KMS-11 (cell line): ENCODE data around the gene CELF4.

Experiments used
- H2AFZ ChIP-seq: fragments of 200-600 bp; sonication (generic); 2 replicates; pipeline ENCODE4 v1.6.1; 2016; ENCODE audit warnings: antibody characterized with exemption, mixed run types, low read depth
- H3K27ac ChIP-seq: fragments of 200-600 bp; sonication (generic); 2 replicates; pipeline ENCODE4 v1.6.1; 2016; ENCODE audit warnings: mild to moderate bottlenecking, mixed run types
- H3K27me3 ChIP-seq: fragments of 200-600 bp; sonication (generic); 2 replicates; pipeline ENCODE4 v1.6.1; 2017; ENCODE audit warnings: mild to moderate bottlenecking, low read depth, mixed run types, moderate library complexity; ENCODE audit not compliant: insufficient read depth
- H3K36me3 ChIP-seq: fragments of 200-600 bp; sonication (generic); 2 replicates; pipeline ENCODE4 v1.6.1; 2017; ENCODE audit warnings: mild to moderate bottlenecking, mixed run types; ENCODE audit not compliant: insufficient read depth
- H3K4me1 ChIP-seq: fragments of 200-600 bp; sonication (generic); 2 replicates; pipeline ENCODE4 v1.6.1; 2016; ENCODE audit warnings: mild to moderate bottlenecking, low read depth, mixed run types; ENCODE audit not compliant: poor library complexity, severe bottlenecking
- H3K4me2 ChIP-seq: fragments of 200-600 bp; sonication (generic); 2 replicates; pipeline ENCODE4 v1.7.0; 2016; ENCODE audit warnings: mild to moderate bottlenecking, mixed run types
- H3K4me3 ChIP-seq: fragments of 200-600 bp; sonication (generic); IDR thresholded peaks from 2 replicates; pipeline ENCODE4 v1.6.1; 2017; ENCODE audit warnings: low read depth, low read length, mixed read lengths; ENCODE audit not compliant: insufficient read depth
- H3K79me2 ChIP-seq: fragments of 200-600 bp; sonication (generic); 2 replicates; pipeline ENCODE4 v1.6.1; 2016; ENCODE audit warnings: low read depth, mixed run types; ENCODE audit not compliant: insufficient read depth
- H3K9ac ChIP-seq: fragments of 200-600 bp; sonication (generic); 2 replicates; pipeline ENCODE4 v1.6.1; 2016; ENCODE audit warnings: mild to moderate bottlenecking, mixed run types
- H4K20me1 ChIP-seq: fragments of 200-600 bp; sonication (generic); 2 replicates; pipeline ENCODE4 v1.6.1; 2016; ENCODE audit warnings: mild to moderate bottlenecking, mixed run types; ENCODE audit not compliant: insufficient read depth
- CTCF ChIP-seq: fragments of 200-600 bp; sonication (generic); conservative IDR thresholded peaks from 2 replicates; pipeline ENCODE4 v1.6.1; 2017; ENCODE audit warnings: low read depth, mild to moderate bottlenecking, antibody characterized with exemption, low read length, moderate library complexity, mixed read lengths

Gene CELF4

DNA sequence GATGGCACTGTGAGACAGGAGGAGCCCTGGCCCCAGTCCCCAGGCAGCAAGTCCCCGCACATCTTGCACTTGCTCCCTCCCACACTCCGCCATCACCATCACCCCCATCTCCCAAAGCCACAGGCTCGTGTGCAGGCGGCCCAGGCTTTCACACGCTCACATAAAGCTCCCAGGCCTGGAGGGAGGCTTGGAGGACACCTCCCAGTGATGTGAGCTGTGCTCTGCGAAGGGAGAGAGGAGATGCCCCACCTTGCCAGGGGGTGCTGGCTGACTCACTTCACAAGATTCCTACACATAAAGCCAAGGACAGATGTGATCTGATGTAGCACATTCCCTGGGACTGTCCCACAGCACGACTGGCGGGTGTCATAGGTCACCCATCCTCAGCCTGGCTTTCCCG is 28.9 kb downstream of the CELF4 start:
- Histone ChIP-seq H3K4me1 (no peaks in the 10 kb centered on the region), H4K20me1 (no peaks in the 10 kb centered on the region), H3K9ac (no peak overlapping the region), H3K4me2 (no peak overlapping the region), H3K27me3 (no peaks in the 10 kb centered on the region), H3K4me3 (no peak overlapping the region), H3K27ac (no peak overlapping the region), H3K79me2 (no peaks in the 10 kb centered on the region), H2AFZ (no peak overlapping the region), H3K36me3 (no peaks in the 10 kb centered on the region)
- TF ChIP-seq CTCF: no peak

DNA sequence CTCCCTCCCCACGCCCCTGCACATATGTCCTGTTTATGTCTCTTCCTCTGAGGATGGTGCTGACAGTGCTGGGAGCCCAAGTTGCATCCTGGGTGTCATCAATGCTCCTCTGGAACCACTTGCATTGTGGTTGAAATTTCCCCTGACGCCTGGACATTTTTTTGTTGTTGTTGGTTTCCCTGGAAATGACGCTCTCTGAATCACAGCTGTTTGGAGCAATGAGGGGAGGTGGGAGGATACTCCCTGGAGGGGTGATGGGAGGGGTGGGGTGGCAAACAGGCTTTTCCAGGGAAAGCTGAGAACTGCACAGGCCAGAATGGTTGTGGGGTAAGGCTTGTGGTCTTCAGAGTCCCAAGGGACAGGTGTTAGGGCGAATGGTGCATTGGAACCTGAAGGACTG is 29.6 kb downstream of the CELF4 start:
- no peak overlapping the region for H3K4me3 ChIP-seq
- no peak overlapping the region for H3K4me2 ChIP-seq
- H3K4me1 ChIP-seq: no peaks in the 10 kb centered on the region
- no peak overlapping the region for H2AFZ ChIP-seq
- no peak overlapping the region for H3K27ac ChIP-seq
- no peak overlapping the region for H3K9ac ChIP-seq
- no peaks in the 10 kb centered on the region for H3K27me3 ChIP-seq
- no peak for TF ChIP-seq CTCF
- no peaks in the 10 kb centered on the region for H3K36me3 ChIP-seq
- H4K20me1 ChIP-seq: no peaks in the 10 kb centered on the region
- no peaks in the 10 kb centered on the region for H3K79me2 ChIP-seq

- Histone ChIP-seq H3K4me2 (no peak overlapping the region), H3K27ac (no peak overlapping the region)
Observed at GRCh38 chr18:37534627-37535026, 31.0 kb downstream of the CELF4 start.

DNA sequence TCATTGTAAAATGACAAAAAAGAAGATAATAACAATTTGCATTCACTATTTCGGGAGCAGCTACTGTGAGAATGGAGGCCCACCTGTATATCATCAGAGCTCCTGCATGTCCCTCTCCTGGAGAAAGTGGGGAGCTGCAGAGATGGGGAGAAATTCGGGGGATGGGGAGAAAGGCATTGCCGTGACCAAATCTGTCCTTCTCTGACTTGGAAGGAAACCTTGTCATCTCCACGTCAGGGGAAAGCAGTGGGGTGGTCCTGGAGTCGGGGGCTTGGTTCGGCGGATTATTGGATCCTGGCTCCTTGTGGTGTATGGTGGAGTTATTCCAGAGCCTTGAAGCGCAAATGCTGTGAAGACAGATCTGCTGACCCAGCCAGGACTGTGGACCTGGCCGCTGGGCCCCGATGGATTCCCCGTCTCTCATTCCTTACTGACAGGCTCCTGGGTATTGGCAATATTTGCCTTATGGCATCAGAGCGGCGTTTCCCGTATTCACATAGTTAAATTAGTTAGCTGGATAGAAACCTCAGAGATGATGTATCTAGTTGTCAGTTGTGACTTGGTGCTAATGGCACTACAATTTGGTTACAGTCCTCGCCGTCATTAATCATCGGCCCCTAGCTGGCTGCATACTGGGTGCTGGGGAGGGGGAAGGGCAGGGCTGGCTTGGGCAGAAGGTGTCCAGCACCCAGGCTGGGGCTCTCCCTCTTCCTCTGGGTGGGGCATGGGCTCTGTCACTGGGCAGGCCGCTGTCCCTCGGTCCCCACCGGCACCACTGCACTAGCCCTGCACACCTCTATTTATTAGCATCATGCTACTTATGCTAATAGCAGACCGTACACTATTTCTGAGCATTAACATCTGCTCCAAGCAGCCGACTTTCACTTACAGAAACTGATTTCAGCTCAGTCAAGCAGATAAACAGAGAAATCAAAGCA is 31.7 kb downstream of the CELF4 start:
- no peaks in the 10 kb centered on the region for H3K79me2 ChIP-seq
- H3K4me1 ChIP-seq: no peaks in the 10 kb centered on the region
- no peak overlapping the region for H3K4me3 ChIP-seq
- no peaks in the 10 kb centered on the region for H4K20me1 ChIP-seq
- H2AFZ ChIP-seq: no peak overlapping the region
- H3K27me3 ChIP-seq: no peaks in the 10 kb centered on the region
- H3K9ac ChIP-seq: no peak overlapping the region
- no peak overlapping the region for H3K4me2 ChIP-seq
- TF ChIP-seq CTCF: no peak
- no peak overlapping the region for H3K27ac ChIP-seq
- H3K36me3 ChIP-seq: no peaks in the 10 kb centered on the region

More at GRCh38 chr18:37534627-37535026, 31.0 kb downstream of the CELF4 start:
- Histone ChIP-seq H3K4me3 (no peak overlapping the region), H4K20me1 (no peaks in the 10 kb centered on the region), H3K27me3 (no peaks in the 10 kb centered on the region), H3K9ac (no peak overlapping the region), H3K36me3 (no peaks in the 10 kb centered on the region), H3K79me2 (no peaks in the 10 kb centered on the region), H3K4me1 (no peaks in the 10 kb centered on the region), H2AFZ (no peak overlapping the region)
- no peak for TF ChIP-seq CTCF
